LNCAP (cell line): ENCODE data around the gene CNKSR1.

Experiments used
- CTCF ChIP-seq: fragments of 450-650 bp; IDR thresholded peaks from 2 replicates; pipeline ENCODE4 v1.5.1; 2017; ENCODE audit warnings: mild to moderate bottlenecking

Gene CNKSR1

GRCh38 chr1:26162220-26162709 is 15.0 kb upstream of the CNKSR1 start:
- TF ChIP-seq CTCF = no peak

DNA sequence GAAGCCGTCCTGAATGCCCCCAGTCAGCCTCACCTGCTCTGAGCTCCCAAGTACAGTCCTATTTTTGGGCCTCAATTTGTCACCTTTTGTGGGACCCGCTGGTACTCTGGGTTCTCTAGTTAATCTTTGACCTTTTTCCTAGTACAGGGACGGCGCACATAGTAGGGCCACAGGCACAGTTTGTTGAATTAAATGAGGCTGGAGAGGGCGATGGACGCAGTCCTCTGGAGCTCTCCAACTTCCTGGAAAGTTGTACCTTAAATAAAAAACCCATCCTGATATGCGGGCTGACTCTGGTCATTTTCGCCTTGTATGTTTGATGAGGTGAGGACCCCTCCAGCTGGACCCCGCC is 13.6 kb upstream of the CNKSR1 start:
- TF ChIP-seq CTCF = no peak

DNA sequence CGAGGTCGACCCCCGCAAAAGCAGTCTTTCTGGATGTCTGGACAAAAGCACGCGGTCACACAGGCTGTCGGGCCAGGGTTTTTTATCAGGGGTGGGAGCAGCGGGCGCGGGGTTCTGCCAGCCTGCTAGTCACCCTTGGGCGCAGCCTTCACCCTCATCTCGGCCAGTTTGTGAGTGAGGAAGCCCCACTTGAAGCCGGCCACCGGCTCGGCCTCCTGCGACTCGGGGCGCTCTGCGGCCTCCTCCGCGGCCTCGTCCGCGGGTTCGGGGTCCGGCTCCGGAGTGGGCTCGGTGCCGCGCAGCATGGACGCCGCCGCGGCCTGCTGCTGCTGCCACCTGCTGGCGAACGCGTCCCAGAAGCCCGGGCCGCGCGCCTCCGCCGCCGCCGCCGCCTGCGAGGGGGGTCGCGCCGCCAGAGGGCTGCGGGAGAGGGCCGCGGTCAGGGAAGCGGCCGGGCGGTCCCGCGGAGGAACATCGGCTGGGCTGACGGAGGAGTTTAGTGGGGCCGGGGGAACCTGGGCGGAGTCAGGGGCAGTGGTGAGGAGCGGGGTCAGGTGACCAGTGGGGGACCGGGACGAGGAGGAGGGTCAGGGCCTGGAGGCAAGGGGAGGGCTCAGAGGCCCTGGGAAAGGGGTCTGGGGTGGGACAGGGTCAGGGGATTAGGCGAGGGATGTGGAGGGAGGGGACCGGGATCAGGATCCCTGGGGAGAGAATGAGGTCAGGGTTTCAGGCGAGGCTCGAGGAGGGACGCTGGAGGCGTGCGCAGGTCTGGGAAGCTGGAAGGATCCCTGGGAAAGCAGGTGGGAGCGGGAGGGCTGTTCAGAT is 13.0 kb upstream of the CNKSR1 start:
- TF ChIP-seq CTCF = peak; percentile 62

DNA sequence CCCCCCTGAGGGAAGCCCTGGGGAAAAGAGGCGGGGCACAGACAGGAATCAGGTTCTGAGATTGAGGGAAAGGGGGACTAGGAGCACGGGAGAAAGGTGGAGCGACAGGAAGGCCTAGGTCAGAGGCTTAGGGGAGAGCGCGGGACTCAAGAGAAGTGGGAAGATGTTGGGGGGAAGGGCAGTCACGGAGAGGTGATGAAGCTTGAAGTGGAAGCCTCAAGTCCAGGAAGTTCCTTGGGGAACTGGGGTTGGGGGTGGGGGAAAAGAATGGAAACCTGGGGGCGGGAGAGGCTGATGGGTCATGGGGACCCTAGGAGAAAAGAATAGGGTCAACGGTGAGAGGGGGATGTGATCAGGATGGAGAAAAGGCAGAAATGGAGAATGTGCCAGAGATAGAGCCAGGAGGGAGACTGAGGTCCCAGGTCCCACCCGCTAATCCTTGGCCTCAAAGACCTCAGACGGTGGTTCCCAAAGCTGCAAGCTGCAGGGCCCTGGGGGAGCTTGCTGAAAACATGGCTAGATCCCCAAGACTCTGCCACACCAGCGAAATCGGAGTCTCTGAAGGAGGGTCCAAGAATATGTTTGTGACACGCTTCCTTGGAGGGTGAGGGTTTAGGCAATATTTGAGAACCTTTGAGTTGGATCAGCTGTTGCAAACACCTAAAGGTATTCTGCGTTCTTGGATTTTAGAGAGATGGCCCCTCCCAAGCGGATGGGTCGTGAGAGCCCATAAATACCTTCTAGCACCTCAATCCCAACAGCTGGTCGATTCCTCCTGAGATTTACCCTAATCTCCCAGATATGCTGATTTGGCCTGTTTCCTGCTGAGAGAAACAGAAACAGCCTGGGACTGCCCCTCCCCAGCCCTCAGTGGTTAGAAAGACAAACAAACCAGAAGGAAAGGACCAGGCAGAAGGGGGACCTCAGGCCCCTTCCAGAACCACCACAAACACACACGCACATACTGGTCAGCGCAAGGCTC is 12.1 kb upstream of the CNKSR1 start:
- TF ChIP-seq CTCF = no peak

DNA sequence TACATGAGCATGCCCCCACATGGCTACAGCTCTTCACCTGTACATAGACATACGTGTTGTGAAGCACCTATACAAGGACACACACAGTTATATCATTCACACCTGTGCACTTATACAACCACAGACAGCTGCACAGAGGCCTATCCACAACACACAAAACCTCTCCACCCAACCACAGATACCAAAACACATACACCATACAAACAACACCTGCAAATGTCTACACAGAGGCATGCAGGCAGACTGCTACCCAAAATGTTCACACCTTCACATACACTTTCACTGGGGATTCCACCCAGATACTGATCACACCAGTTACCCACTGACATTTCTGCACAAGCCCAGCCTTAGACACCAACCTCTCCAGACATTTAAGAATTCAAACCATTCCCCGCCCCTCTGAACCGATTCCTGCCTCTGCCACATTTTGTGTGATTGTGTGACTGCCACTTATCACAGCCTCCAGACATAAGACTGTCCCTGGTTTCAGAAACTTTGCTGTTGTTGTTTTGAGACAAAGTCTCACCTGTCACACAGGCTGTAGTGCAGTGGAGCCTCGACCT is 10.5 kb upstream of the CNKSR1 start:
- TF ChIP-seq CTCF = no peak

DNA sequence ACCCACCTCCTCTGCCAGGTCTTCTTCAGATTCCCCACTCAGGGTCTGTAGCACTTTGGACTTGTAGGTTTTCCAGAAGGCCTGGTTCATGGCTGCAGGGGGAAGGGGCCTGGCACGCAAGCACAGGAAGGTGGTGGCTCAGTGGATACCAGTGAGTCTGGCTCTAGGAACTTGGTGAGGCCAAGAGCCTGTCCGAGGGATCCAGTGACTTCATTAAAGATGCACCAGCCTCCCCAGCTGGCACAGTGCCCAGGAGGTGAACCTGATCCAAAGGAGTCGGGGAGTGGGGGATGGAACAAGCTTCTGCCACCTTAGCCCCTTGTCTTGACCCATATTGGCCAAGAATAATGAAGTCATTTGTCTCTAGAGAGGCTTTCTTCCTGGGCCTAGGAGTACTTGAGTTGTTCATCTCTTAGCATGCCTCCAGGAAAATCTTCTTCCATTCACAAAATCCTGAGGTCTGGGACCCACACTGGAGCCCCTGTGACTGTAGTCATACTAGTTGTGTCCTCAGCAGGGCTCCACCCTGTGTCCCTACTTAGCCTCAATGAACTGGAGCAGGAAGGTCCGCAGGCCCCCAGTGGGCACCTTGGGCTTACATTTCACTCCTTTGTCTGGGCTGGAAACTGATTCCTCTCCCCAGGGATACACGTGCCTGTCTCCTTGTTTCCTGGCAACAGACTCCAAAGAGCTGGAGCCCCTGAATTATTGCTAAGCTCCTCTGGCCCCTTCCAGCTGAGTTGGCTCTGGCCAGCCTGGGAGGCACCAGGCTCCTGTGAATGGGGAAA is 8.7 kb upstream of the CNKSR1 start, which contains the start of gene C1orf232:
Gene C1orf232, minus strand, starts transcription at position 554 of the 788 bp plus-strand sequence. Its CDS starts 464 bp downstream, at position 90.
- no peak for TF ChIP-seq CTCF

DNA sequence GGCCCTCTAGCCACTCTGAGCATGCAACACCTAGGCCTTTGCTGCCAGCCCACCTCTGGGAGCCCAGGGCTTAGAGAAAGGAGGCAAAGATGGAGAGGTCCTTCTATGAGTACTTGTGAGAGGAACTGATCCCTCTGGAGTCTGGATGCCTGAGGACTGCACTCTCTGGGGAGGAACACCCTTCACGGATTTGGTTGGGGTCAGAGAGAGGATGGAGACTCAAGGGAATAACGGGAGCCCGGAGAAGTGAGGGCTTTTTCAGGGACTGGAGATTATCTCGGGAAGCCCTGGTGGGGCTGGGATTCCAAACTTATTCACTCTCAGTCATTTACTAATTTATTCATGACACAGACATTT is 8.1 kb upstream of the CNKSR1 start:
- no peak for TF ChIP-seq CTCF
